Type B pancreatic cell (in vitro differentiated cells): Measurements from ENCODE around the gene TTC28. TPM values are rescaled to one million over a fixed set of nuclear protein-coding genes. Genes with fewer than 3 reads are reported as not detected.

ENCODE experiments used
- DNase-seq: peaks from one replicate; pipeline ENCODE4 v3.0.0; 2021; ENCODE audit warnings: mixed read lengths; ENCODE audit not compliant: unreplicated experiment; ENCODE audit errors: extremely low spot score
- H3K27ac Mint-ChIP-seq: 2 replicates; pipeline ENCODE4 v1.8.0; 2021; ENCODE audit warnings: mild to moderate bottlenecking, mixed read lengths
- H3K27me3 Mint-ChIP-seq: 2 replicates; pipeline ENCODE4 v1.8.0; 2021; ENCODE audit warnings: mixed read lengths
- H3K36me3 Mint-ChIP-seq: 2 replicates; pipeline ENCODE4 v1.8.0; 2021; ENCODE audit warnings: mixed read lengths
- H3K4me1 Mint-ChIP-seq: one replicate; pipeline ENCODE4 v1.8.0; 2021; ENCODE audit warnings: mixed read lengths; ENCODE audit not compliant: unreplicated experiment
- H3K4me3 Mint-ChIP-seq: 2 replicates; pipeline ENCODE4 v1.8.0; 2021; ENCODE audit warnings: mild to moderate bottlenecking, mixed read lengths
- H3K9me3 Mint-ChIP-seq: 2 replicates; pipeline ENCODE4 v1.8.0; 2021; ENCODE audit warnings: mixed read lengths
- CTCF ChIP-seq: fragments of 200-600 bp; sonication (generic); conservative IDR thresholded peaks from 2 replicates; pipeline ENCODE4 v1.5.0; 2021; ENCODE audit warnings: antibody characterized with exemption, mild to moderate bottlenecking
- total RNA-seq: library from RNA; stranded (reverse); gene quantifications from 2 replicates; pipeline ENCODE4 v1.2.1, GENCODE V29; 2021; ENCODE audit warnings: low replicate concordance

TTC28 gene
- total RNA-seq, 1 donor from 2014 or later = 59.2 TPM

- no peaks in the 10 kb centered on the region for H3K9me3 Mint-ChIP-seq
- H3K36me3 Mint-ChIP-seq = peaks cover 22% of the 10 kb centered on the region
- no peak overlapping the region for H3K4me3 Mint-ChIP-seq
- H3K4me1 Mint-ChIP-seq = peaks cover 6% of the 10 kb centered on the region
- no peak for TF ChIP-seq CTCF
- no peak overlapping the region for H3K27ac Mint-ChIP-seq
- no peak for DNase-seq
- no peaks in the 10 kb centered on the region for H3K27me3 Mint-ChIP-seq
Measured at GRCh38 chr22:27980424-27981148, 699.1 kb downstream of the TTC28 start.

- no peak overlapping the region for H3K27ac Mint-ChIP-seq
- peaks cover 14% of the 10 kb centered on the region for H3K4me1 Mint-ChIP-seq
- H3K27me3 Mint-ChIP-seq = no peaks in the 10 kb centered on the region
- H3K36me3 Mint-ChIP-seq = peaks cover 12% of the 10 kb centered on the region
- no peak for TF ChIP-seq CTCF
- no peak for DNase-seq
- no peak overlapping the region for H3K4me3 Mint-ChIP-seq
- H3K9me3 Mint-ChIP-seq = no peaks in the 10 kb centered on the region
Measured at GRCh38 chr22:27978802-27979201, 700.8 kb downstream of the TTC28 start.

GRCh38 chr22:27978317-27978716, 701.3 kb downstream of the TTC28 start:
- no peak for TF ChIP-seq CTCF
- Mint-ChIP-seq H3K36me3 (peaks cover 9% of the 10 kb centered on the region), H3K4me1 (peaks cover 14% of the 10 kb centered on the region), H3K9me3 (no peaks in the 10 kb centered on the region), H3K4me3 (no peak overlapping the region), H3K27me3 (no peaks in the 10 kb centered on the region), H3K27ac (no peak overlapping the region)
- DNase-seq = no peak

- no peak for TF ChIP-seq CTCF
- DNase-seq = no peak
- Mint-ChIP-seq H3K27me3 (no peaks in the 10 kb centered on the region), H3K9me3 (no peaks in the 10 kb centered on the region), H3K36me3 (peaks cover 14% of the 10 kb centered on the region), H3K4me3 (no peak overlapping the region), H3K4me1 (peaks cover 14% of the 10 kb centered on the region), H3K27ac (no peak overlapping the region)
Measured at GRCh38 chr22:27976586-27976985, 703.1 kb downstream of the TTC28 start.

GRCh38 chr22:27975381-27976013, 704.1 kb downstream of the TTC28 start:
- Mint-ChIP-seq H3K4me1 (peaks cover 10% of the 10 kb centered on the region), H3K36me3 (peaks cover 17% of the 10 kb centered on the region), H3K4me3 (no peak overlapping the region), H3K27me3 (no peaks in the 10 kb centered on the region), H3K27ac (no peak overlapping the region), H3K9me3 (no peaks in the 10 kb centered on the region)
- no peak for DNase-seq
- no peak for TF ChIP-seq CTCF
